Neural cell (in vitro differentiated cells): ENCODE measurements around the gene FAM120C. TPM values are rescaled to one million over a fixed set of nuclear protein-coding genes. Genes with fewer than 3 reads are reported as not detected.

Experiments used
- H2AFZ ChIP-seq: fragments of 200-600, 300-800 bp; sonication (generic), shearing (Covaris generic); 2 replicates; pipeline ENCODE4 v1.6.0; 2014; ENCODE audit warnings: low read depth, mild to moderate bottlenecking, antibody characterized with exemption, low read length, moderate library complexity
- H3F3A ChIP-seq: fragments of 200-600 bp; shearing (Covaris generic); 2 replicates; pipeline ENCODE4 v1.6.1; 2016; ENCODE audit warnings: mild to moderate bottlenecking, moderate library complexity, mixed read lengths, antibody characterized with exemption, low read length; ENCODE audit not compliant: insufficient read depth, poor library complexity, severe bottlenecking
- H3K27ac ChIP-seq: fragments of 200-600, 300-800 bp; sonication (generic), shearing (Covaris generic); 2 replicates; pipeline ENCODE4 v1.5.1; 2014; ENCODE audit warnings: mild to moderate bottlenecking, low read length, moderate library complexity
- H3K27me3 ChIP-seq: fragments of 300-800, 200-600 bp; sonication (generic), shearing (Covaris generic); 2 replicates; pipeline ENCODE4 v1.6.0; 2014; ENCODE audit warnings: mild to moderate bottlenecking, low read depth, low read length, moderate library complexity; ENCODE audit not compliant: insufficient read depth
- H3K36me3 ChIP-seq: fragments of 300-800, 200-600 bp; sonication (generic), shearing (Covaris generic); 2 replicates; pipeline ENCODE4 v1.5.1; 2014; ENCODE audit warnings: mild to moderate bottlenecking, antibody characterized with exemption, low read length, moderate library complexity; ENCODE audit not compliant: insufficient read depth
- H3K4me2 ChIP-seq: fragments of 300-800, 200-600 bp; sonication (generic), shearing (Covaris generic); 2 replicates; pipeline ENCODE4 v1.6.0; 2014; ENCODE audit warnings: mild to moderate bottlenecking, low read length
- H3K4me3 ChIP-seq: fragments of 300-800, 200-600 bp; sonication (generic), shearing (Covaris generic); 2 replicates; pipeline ENCODE4 v1.5.1; 2014; ENCODE audit warnings: mild to moderate bottlenecking, low read length, moderate library complexity
- H3K79me2 ChIP-seq: fragments of 200-600 bp; shearing (Covaris generic); replicated peaks from 2 replicates; pipeline ENCODE4 v1.6.0; 2014; ENCODE audit warnings: mild to moderate bottlenecking, low read length, moderate library complexity; ENCODE audit not compliant: insufficient read depth
- H3K9ac ChIP-seq: fragments of 300-800, 200-600 bp; sonication (generic), shearing (Covaris generic); 2 replicates; pipeline ENCODE4 v1.6.1; 2016; ENCODE audit warnings: mild to moderate bottlenecking, low read length, mixed read lengths
- H3K9me2 ChIP-seq: fragments of 200-600 bp; shearing (Covaris generic); 2 replicates; pipeline ENCODE4 v1.6.1; 2016; ENCODE audit warnings: mild to moderate bottlenecking, low read length, mixed read lengths; ENCODE audit not compliant: insufficient read depth
- H3K9me3 ChIP-seq: fragments of 200-600, 300-800 bp; sonication (generic), shearing (Covaris generic); 2 replicates; pipeline ENCODE4 v1.6.1; 2016; ENCODE audit warnings: mild to moderate bottlenecking, mixed run types, low read length, moderate library complexity, mixed read lengths
- H4K20me1 ChIP-seq: fragments of 200-600 bp; shearing (Covaris generic); 2 replicates; pipeline ENCODE4 v1.6.1; 2016; ENCODE audit warnings: mild to moderate bottlenecking, mixed run types; ENCODE audit not compliant: insufficient read depth
- CTCF ChIP-seq: fragments of 450-650 bp; IDR thresholded peaks from 2 replicates; pipeline ENCODE4 v1.5.1; 2014; ENCODE audit warnings: antibody characterized with exemption, mild to moderate bottlenecking, moderate library complexity; ENCODE audit not compliant: poor library complexity, severe bottlenecking
- EP300 ChIP-seq: fragments of 450-650 bp; conservative IDR thresholded peaks from 2 replicates; pipeline ENCODE4 v1.6.1; 2014; ENCODE audit warnings: antibody characterized with exemption, mild to moderate bottlenecking, moderate library complexity; ENCODE audit not compliant: poor library complexity, severe bottlenecking
- EZH2 ChIP-seq: fragments of 200-600, 300-800 bp; shearing (Covaris generic), sonication (generic); IDR thresholded peaks from 2 replicates; pipeline ENCODE4 v1.6.1; 2014; ENCODE audit warnings: antibody characterized with exemption, low read length, borderline replicate concordance, mild to moderate bottlenecking; ENCODE audit not compliant: insufficient read depth, poor library complexity, severe bottlenecking
- MXI1 ChIP-seq: fragments of 450-650 bp; conservative IDR thresholded peaks from 2 replicates; pipeline ENCODE4 v1.6.1; 2014; ENCODE audit warnings: antibody characterized with exemption, mild to moderate bottlenecking; ENCODE audit not compliant: poor library complexity, severe bottlenecking
- POLR2AphosphoS5 ChIP-seq: IDR thresholded peaks from 2 replicates; pipeline ENCODE4 v1.6.1; 2012
- RAD21 ChIP-seq: fragments of 450-650 bp; conservative IDR thresholded peaks from 2 replicates; pipeline ENCODE4 v1.6.1; 2014; ENCODE audit warnings: antibody characterized with exemption, mild to moderate bottlenecking, moderate library complexity
- SMC3 ChIP-seq: fragments of 450-650 bp; conservative IDR thresholded peaks from 2 replicates; pipeline ENCODE4 v1.6.1; 2014; ENCODE audit warnings: antibody characterized with exemption, mild to moderate bottlenecking, moderate library complexity; ENCODE audit not compliant: poor library complexity
- TAF1 ChIP-seq: IDR thresholded peaks from 2 replicates; pipeline ENCODE4 v1.6.1; 2012; ENCODE audit warnings: low read depth
- polyA plus RNA-seq: library from polyadenylated mRNA; depleted of rRNA; stranded (reverse); fragments of >200 nt; gene quantifications from 2 replicates; pipeline ENCODE4 v1.2.3, GENCODE V29; 2014
- TF ChIP-seq, protein P1 (sequence below): IDR thresholded peaks from 2 replicates; pipeline ENCODE4 v1.6.1; 2012; ENCODE audit warnings: borderline replicate concordance

Gene FAM120C
- polyA plus RNA-seq, 1 donor from 2014 or later, result 2.5 TPM

DNA sequence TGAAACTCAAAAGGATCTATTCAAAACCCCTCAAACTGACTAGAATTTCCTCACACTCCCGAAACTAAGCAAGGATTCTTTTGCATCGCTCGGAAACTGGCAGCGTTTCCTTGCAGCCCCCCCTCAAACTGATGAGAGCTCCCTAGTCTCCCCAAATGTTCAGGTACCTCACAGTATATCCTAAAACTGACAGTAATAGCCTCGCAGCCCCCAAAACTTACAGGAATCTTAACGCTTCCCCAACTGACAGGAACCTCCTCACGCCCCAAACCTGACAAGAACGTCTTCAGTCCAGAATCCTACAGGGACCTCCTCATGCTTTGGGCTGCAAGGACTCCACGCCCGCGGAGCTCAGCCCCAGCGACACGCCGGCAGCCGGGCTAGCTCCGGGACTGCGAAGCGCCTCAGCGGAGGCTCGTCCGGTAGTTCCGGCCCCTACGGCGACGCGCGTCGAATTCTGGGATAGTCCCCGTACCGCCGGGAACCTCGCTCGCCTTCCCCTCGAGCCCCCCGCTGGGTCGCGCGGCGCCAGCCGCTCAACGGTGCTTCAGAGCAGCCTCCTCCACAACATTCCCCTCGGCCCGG is 139.4 kb downstream of the FAM120C start:
- peak overlapping the region; percentile 86 for H3K27ac ChIP-seq
- H3K9me3 ChIP-seq, result no peaks in the 10 kb centered on the region
- H3K9ac ChIP-seq, result peak overlapping the region; percentile 79
- no peak for TF ChIP-seq CTCF
- no peak for TF ChIP-seq EP300
- no peak for TF ChIP-seq MXI1
- no peak for TF ChIP-seq EZH2
- no peak for TF ChIP-seq POLR2AphosphoS5
- no peak for TF ChIP-seq RAD21
- TF ChIP-seq, protein P1, sequence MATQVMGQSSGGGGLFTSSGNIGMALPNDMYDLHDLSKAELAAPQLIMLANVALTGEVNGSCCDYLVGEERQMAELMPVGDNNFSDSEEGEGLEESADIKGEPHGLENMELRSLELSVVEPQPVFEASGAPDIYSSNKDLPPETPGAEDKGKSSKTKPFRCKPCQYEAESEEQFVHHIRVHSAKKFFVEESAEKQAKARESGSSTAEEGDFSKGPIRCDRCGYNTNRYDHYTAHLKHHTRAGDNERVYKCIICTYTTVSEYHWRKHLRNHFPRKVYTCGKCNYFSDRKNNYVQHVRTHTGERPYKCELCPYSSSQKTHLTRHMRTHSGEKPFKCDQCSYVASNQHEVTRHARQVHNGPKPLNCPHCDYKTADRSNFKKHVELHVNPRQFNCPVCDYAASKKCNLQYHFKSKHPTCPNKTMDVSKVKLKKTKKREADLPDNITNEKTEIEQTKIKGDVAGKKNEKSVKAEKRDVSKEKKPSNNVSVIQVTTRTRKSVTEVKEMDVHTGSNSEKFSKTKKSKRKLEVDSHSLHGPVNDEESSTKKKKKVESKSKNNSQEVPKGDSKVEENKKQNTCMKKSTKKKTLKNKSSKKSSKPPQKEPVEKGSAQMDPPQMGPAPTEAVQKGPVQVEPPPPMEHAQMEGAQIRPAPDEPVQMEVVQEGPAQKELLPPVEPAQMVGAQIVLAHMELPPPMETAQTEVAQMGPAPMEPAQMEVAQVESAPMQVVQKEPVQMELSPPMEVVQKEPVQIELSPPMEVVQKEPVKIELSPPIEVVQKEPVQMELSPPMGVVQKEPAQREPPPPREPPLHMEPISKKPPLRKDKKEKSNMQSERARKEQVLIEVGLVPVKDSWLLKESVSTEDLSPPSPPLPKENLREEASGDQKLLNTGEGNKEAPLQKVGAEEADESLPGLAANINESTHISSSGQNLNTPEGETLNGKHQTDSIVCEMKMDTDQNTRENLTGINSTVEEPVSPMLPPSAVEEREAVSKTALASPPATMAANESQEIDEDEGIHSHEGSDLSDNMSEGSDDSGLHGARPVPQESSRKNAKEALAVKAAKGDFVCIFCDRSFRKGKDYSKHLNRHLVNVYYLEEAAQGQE, result no peak
- TF ChIP-seq TAF1, result no peak
- no peak for TF ChIP-seq SMC3
- H3K36me3 ChIP-seq, result no peaks in the 10 kb centered on the region
- H3F3A ChIP-seq, result peaks cover 5% of the 10 kb centered on the region
- peak overlapping the region; percentile 84 for H3K4me3 ChIP-seq
- H4K20me1 ChIP-seq, result no peaks in the 10 kb centered on the region
- no peaks in the 10 kb centered on the region for H3K9me2 ChIP-seq
- H2AFZ ChIP-seq, result peak overlapping the region; percentile 40
- no peak overlapping the region for H3K4me2 ChIP-seq
- H3K27me3 ChIP-seq, result no peaks in the 10 kb centered on the region
- no peaks in the 10 kb centered on the region for H3K79me2 ChIP-seq

GRCh38 chrX:54043056-54043455 is 140.0 kb downstream of the FAM120C start:
- no peak overlapping the region for H3K4me2 ChIP-seq
- H2AFZ ChIP-seq, result peak overlapping the region; percentile 40
- peak overlapping the region; percentile 84 for H3K4me3 ChIP-seq
- no peaks in the 10 kb centered on the region for H3K79me2 ChIP-seq
- peaks cover 5% of the 10 kb centered on the region for H3F3A ChIP-seq
- H3K36me3 ChIP-seq, result no peaks in the 10 kb centered on the region
- H3K27ac ChIP-seq, result peak overlapping the region; percentile 86
- H3K27me3 ChIP-seq, result no peaks in the 10 kb centered on the region
- H4K20me1 ChIP-seq, result no peaks in the 10 kb centered on the region
- H3K9me2 ChIP-seq, result no peaks in the 10 kb centered on the region
- TF ChIP-seq, protein P1, result no peak
- no peaks in the 10 kb centered on the region for H3K9me3 ChIP-seq
- H3K9ac ChIP-seq, result peak overlapping the region; percentile 79
